NCI-H1930 (cell line): Measurements from ENCODE around the gene AGR2.
"Not testable (repeated sequence)": the region's sequence is repeated elsewhere in the genome, so short reads cannot be mapped to it uniquely, and the experiment has no call there.

Experiments
- DNase-seq, 2 experiments: peaks; one replicate each; lab custom pipeline; 2025; lab: John Stamatoyannopoulos, UW

AGR2 gene

GRCh38 chr7:16773884-16774283, 30.9 kb downstream of the AGR2 start:
- no peak for DNase-seq

GRCh38 chr7:16773326-16773725, 31.5 kb downstream of the AGR2 start:
- no peak for DNase-seq

- DNase-seq: no peak
Measured at GRCh38 chr7:16770657-16771329, 34.0 kb downstream of the AGR2 start.

GRCh38 chr7:16769994-16770393, 34.8 kb downstream of the AGR2 start:
- DNase-seq: not testable (repeated sequence)

GRCh38 chr7:16765436-16765859, 39.4 kb downstream of the AGR2 start:
- no peak for DNase-seq

- DNase-seq: no peak
Measured at GRCh38 chr7:16764942-16765341, 39.9 kb downstream of the AGR2 start.

- DNase-seq: no peak
Measured at GRCh38 chr7:16762177-16762576, 42.6 kb downstream of the AGR2 start.

GRCh38 chr7:16759840-16760239, 45.0 kb downstream of the AGR2 start:
- DNase-seq: no peak

GRCh38 chr7:16758631-16759611, 45.9 kb downstream of the AGR2 start:
- no peak for DNase-seq

- DNase-seq: no peak
Measured at GRCh38 chr7:16758036-16758435, 46.8 kb downstream of the AGR2 start.

GRCh38 chr7:16755397-16755796, 49.4 kb downstream of the AGR2 start:
- no peak for DNase-seq

- no peak for DNase-seq
Measured at GRCh38 chr7:16754856-16755317, 49.9 kb downstream of the AGR2 start.

- peak; percentile 36 to 48 for DNase-seq
Measured at GRCh38 chr7:16753932-16754855, 50.6 kb downstream of the AGR2 start.

GRCh38 chr7:16753102-16753931, 51.5 kb downstream of the AGR2 start, which contains the start of gene TSPAN13:
TSPAN13 (plus strand) TSS chr7:16753755; CDS start chr7:16753968, 213 bp downstream.
- DNase-seq: peak; percentile 83 to 88

- DNase-seq: no peak
Measured at GRCh38 chr7:16747102-16747501, 57.7 kb downstream of the AGR2 start.

- DNase-seq: no peak
Measured at GRCh38 chr7:16745645-16746044, 59.2 kb downstream of the AGR2 start.

- DNase-seq: no peak
Measured at GRCh38 chr7:16744518-16745250, 60.1 kb downstream of the AGR2 start.

GRCh38 chr7:16743236-16743635, 61.6 kb downstream of the AGR2 start:
- DNase-seq: no peak

GRCh38 chr7:16742547-16742946, 62.3 kb downstream of the AGR2 start:
- no peak for DNase-seq
